Liver (tissue), 9 donors: ENCODE measurements around the gene MAN2B2. TPM values are rescaled to one million over a fixed set of nuclear protein-coding genes. Genes with fewer than 3 reads are reported as not detected.

Experiments
- DNase-seq: peaks from one replicate; pipeline ENCODE4 v3.0.0-alpha.2; 2017; ENCODE audit warnings: low spot score
- H3K27ac ChIP-seq, 2 donors: one replicate each; pipeline ENCODE4 v1.7.0; 2013; ENCODE audit warnings: inconsistent platforms in 2 of 2, low read length in 2 of 2, control low read depth in 1 of 2, low read depth in 1 of 2, mild to moderate bottlenecking in 1 of 2
- H3K27me3 ChIP-seq, 4 donors: one replicate each; pipeline versions ENCODE4 v1.6.1 to v1.7.0; 2013; ENCODE audit warnings: low read length in 3 of 4, inconsistent platforms in 1 of 4, mild to moderate bottlenecking in 1 of 4, moderate library complexity in 1 of 4; ENCODE audit not compliant: control insufficient read depth in 4 of 4, insufficient read depth in 4 of 4
- H3K36me3 ChIP-seq, 4 donors: one replicate each; pipeline versions ENCODE4 v1.6.1 to v1.7.0; 2013; ENCODE audit warnings: low read length in 3 of 4, mild to moderate bottlenecking in 3 of 4, low read depth in 1 of 4, moderate library complexity in 1 of 4; ENCODE audit not compliant: control insufficient read depth in 4 of 4, insufficient read depth in 3 of 4
- H3K4me1 ChIP-seq, 4 donors: one replicate each; pipeline versions ENCODE4 v1.6.1 to v1.7.0; 2013; ENCODE audit warnings: low read length in 3 of 4, mild to moderate bottlenecking in 3 of 4, moderate library complexity in 1 of 4; ENCODE audit not compliant: control insufficient read depth in 4 of 4, insufficient read depth in 4 of 4
- H3K4me3 ChIP-seq, 3 donors: one replicate each; pipeline versions ENCODE4 v1.6.1 to v1.7.0; 2013; ENCODE audit warnings: low read length in 3 of 3, control low read depth in 1 of 3, low read depth in 1 of 3, mild to moderate bottlenecking in 1 of 3
- H3K9ac ChIP-seq, 2 donors: one replicate each; pipeline ENCODE4 v1.7.0; 2013; ENCODE audit warnings: low read length in 2 of 2, mild to moderate bottlenecking in 2 of 2, moderate library complexity in 2 of 2, control low read depth in 1 of 2, low read depth in 1 of 2
- H3K9me3 ChIP-seq, 4 donors: one replicate each; pipeline versions ENCODE4 v1.6.1 to v1.7.0; 2013; ENCODE audit warnings: low read length in 3 of 4; ENCODE audit not compliant: control insufficient read depth in 4 of 4
- ATF3 ChIP-seq: IDR thresholded peaks from 2 replicates; pipeline ENCODE4 v1.6.1; 2016; ENCODE audit warnings: antibody characterized with exemption
- CTCF ChIP-seq: fragments of 150-350 bp; IDR thresholded peaks from 2 replicates; pipeline ENCODE4 v1.5.1; 2017; ENCODE audit warnings: improper control_type of control experiment, low read depth, low read length; ENCODE audit not compliant: missing input control
- EGR1 ChIP-seq, 2 donors: IDR thresholded peaks; 2 replicates each; pipeline ENCODE4 v1.6.1; 2016 to 2018; ENCODE audit warnings: antibody characterized with exemption in 2 of 2, low read depth in 2 of 2
- FOXA1 ChIP-seq: IDR thresholded peaks from 2 replicates; pipeline ENCODE4 v1.6.1; 2016; ENCODE audit warnings: antibody characterized with exemption
- FOXA2 ChIP-seq: IDR thresholded peaks from 2 replicates; pipeline ENCODE4 v1.6.1; 2016; ENCODE audit warnings: antibody characterized with exemption
- GABPA ChIP-seq, 2 donors: IDR thresholded peaks in 1 of 2; conservative IDR thresholded peaks in 1 of 2; 2 replicates each; pipeline ENCODE4 v1.6.1; 2016; ENCODE audit warnings: antibody characterized with exemption in 2 of 2, mild to moderate bottlenecking in 1 of 2, moderate library complexity in 1 of 2
- HNF4A ChIP-seq, 2 donors: conservative IDR thresholded peaks; 2 replicates each; pipeline ENCODE4 v1.6.1; 2016; ENCODE audit warnings: antibody characterized with exemption in 2 of 2, mild to moderate bottlenecking in 2 of 2
- HNF4G ChIP-seq: IDR thresholded peaks from 2 replicates; pipeline ENCODE4 v1.6.1; 2016; ENCODE audit warnings: antibody characterized with exemption
- JUND ChIP-seq, 2 donors: IDR thresholded peaks; 2 replicates each; pipeline ENCODE4 v1.6.1; 2016; ENCODE audit warnings: antibody characterized with exemption in 2 of 2
- NR2F2 ChIP-seq: IDR thresholded peaks from 2 replicates; pipeline ENCODE4 v1.6.1; 2016; ENCODE audit warnings: antibody characterized with exemption
- RAD21 ChIP-seq, 2 donors: IDR thresholded peaks; 2 replicates each; pipeline ENCODE4 v1.6.1; 2016; ENCODE audit warnings: antibody characterized with exemption in 2 of 2, mild to moderate bottlenecking in 2 of 2
- RXRA ChIP-seq, 2 donors: IDR thresholded peaks; 2 replicates each; pipeline ENCODE4 v1.6.1; 2017 to 2018; ENCODE audit warnings: antibody characterized with exemption in 2 of 2, mild to moderate bottlenecking in 1 of 2
- SP1 ChIP-seq: IDR thresholded peaks from 2 replicates; pipeline ENCODE4 v1.6.1; 2018; ENCODE audit warnings: antibody characterized with exemption, mild to moderate bottlenecking
- TAF1 ChIP-seq: conservative IDR thresholded peaks from 2 replicates; pipeline ENCODE4 v1.6.1; 2016; ENCODE audit warnings: antibody characterized with exemption, mild to moderate bottlenecking
- YY1 ChIP-seq: IDR thresholded peaks from 2 replicates; pipeline ENCODE4 v1.6.1; 2016; ENCODE audit warnings: antibody characterized with exemption, mild to moderate bottlenecking
- ZBTB33 ChIP-seq: IDR thresholded peaks from 2 replicates; pipeline ENCODE4 v1.6.1; 2016; ENCODE audit warnings: antibody characterized with exemption
- WGBS: extraction: QIAGEN DNeasy Blood & Tissue Kit; methylation state at CpG from one replicate; pipeline ENCODE4 v1.1.7; 2013; 5-methylcytosine and 5-hydroxymethylcytosine counted together
- polyA plus RNA-seq, 2 donors: library from polyadenylated mRNA; stranded (reverse) in 1 of 2; unstranded in 1 of 2; fragments of 200-250 nt in 1 of 2; fragments of >200 nt in 1 of 2; fragmentation: Nextera tagmentation in 1 of 2; extraction: Ambion mirVana in 1 of 2; gene quantifications; one replicate each; pipeline versions ENCODE4 v1.2.1 to v1.2.3, GENCODE V29; 2013 to 2015
- total RNA-seq, 2 donors: library from RNA; depleted of rRNA; stranded (reverse); fragments of >200 nt; gene quantifications; one replicate each; pipeline ENCODE4 v1.2.3, GENCODE V29; 2014
- TF ChIP-seq, protein P1 (sequence below): IDR thresholded peaks from 2 replicates; pipeline ENCODE4 v1.6.1; 2016; ENCODE audit warnings: antibody characterized with exemption, mild to moderate bottlenecking
- TF ChIP-seq, protein P2 (sequence below): IDR thresholded peaks from 2 replicates; pipeline ENCODE4 v1.6.1; 2016; ENCODE audit warnings: antibody characterized with exemption
- donor health status: healthy.
- donor health status: healthy.
- donor health status: healthy.
- donor health status: healthy.
- donor health status: healthy.

Gene MAN2B2
- total and polyA plus RNA-seq, 4 donors: 14.7 to 29.7 (median 22.5) TPM

DNA sequence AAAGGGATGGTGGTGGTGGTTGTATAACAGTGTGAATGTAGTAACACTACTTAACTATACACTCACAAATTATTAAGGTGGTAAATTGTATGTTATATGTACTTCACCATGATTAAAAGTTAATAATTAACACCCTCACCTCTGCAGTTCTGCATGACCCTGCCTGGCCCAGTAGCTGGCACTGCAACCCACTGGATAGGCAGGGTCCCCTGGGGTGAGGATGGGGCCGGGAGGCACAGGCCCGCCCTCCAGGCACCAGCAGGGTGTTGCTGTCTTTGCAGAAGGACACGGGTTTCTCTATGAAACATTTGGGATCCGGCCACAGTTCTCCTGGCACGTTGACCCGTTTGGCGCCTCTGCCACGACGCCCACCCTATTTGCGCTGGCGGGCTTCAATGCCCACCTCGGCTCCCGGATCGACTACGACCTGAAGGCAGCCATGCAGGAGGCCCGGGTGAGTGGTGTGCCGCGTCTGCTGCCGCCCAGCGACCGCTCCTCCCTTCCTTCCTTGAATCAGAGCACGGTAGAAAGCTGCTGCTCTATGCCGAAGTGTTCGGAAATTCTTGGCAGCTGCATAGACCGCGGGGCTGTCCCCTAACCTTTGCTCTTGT, 11.8 kb downstream of the MAN2B2 start:
- DNase-seq: no peak
- Histone ChIP-seq H3K36me3 (peaks cover 2 to 11% (median 6%) of the 10 kb centered on the region in 4 donors), H3K4me1 (peaks cover 0 to 4% (median 0%) of the 10 kb centered on the region in 4 donors), H3K27me3 (no peaks in the 10 kb centered on the region), H3K9ac (no peak overlapping the region), H3K27ac (no peak overlapping the region), H3K9me3 (no peaks in the 10 kb centered on the region), H3K4me3 (no peak overlapping the region)
- TF ChIP-seq FOXA2: no peak
- TF ChIP-seq ATF3: no peak
- TF ChIP-seq GABPA (IDR thresholded peaks at IDR 0.05 in 1 of 2, conservative IDR thresholded peaks at IDR 0.05 in 1 of 2): no peak
- TF ChIP-seq HNF4G: no peak
- no peak for TF ChIP-seq TAF1
- no peak for TF ChIP-seq HNF4A (conservative IDR thresholded peaks at IDR 0.05)
- no peak for TF ChIP-seq JUND (IDR thresholded peaks at IDR 0.05)
- TF ChIP-seq, protein P1, sequence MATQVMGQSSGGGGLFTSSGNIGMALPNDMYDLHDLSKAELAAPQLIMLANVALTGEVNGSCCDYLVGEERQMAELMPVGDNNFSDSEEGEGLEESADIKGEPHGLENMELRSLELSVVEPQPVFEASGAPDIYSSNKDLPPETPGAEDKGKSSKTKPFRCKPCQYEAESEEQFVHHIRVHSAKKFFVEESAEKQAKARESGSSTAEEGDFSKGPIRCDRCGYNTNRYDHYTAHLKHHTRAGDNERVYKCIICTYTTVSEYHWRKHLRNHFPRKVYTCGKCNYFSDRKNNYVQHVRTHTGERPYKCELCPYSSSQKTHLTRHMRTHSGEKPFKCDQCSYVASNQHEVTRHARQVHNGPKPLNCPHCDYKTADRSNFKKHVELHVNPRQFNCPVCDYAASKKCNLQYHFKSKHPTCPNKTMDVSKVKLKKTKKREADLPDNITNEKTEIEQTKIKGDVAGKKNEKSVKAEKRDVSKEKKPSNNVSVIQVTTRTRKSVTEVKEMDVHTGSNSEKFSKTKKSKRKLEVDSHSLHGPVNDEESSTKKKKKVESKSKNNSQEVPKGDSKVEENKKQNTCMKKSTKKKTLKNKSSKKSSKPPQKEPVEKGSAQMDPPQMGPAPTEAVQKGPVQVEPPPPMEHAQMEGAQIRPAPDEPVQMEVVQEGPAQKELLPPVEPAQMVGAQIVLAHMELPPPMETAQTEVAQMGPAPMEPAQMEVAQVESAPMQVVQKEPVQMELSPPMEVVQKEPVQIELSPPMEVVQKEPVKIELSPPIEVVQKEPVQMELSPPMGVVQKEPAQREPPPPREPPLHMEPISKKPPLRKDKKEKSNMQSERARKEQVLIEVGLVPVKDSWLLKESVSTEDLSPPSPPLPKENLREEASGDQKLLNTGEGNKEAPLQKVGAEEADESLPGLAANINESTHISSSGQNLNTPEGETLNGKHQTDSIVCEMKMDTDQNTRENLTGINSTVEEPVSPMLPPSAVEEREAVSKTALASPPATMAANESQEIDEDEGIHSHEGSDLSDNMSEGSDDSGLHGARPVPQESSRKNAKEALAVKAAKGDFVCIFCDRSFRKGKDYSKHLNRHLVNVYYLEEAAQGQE: no peak
- TF ChIP-seq YY1: no peak
- WGBS: 94% methylated on average over 26 of the region's 26 CpGs

DNA sequence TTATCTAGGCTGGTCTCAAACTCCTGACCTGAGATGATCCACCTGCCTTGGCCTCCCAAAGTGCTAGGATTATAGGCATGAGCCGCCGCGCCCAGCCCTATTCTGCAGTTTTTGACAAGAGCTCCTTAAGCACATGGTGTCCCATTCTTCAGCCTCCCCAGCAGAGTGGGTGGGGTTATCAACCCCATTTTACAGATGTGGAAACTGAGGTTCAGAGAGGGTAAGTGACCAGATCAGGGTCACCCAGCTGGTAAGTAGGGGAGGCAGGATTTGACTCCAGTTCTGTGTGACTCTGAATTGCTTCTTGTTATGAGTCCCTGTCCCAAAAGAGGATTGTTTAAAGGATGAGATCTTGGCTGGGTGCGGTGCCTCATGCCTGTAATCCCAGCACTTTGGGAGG, 14.5 kb downstream of the MAN2B2 start:
- Histone ChIP-seq H3K36me3 (peaks cover 5 to 12% (median 6%) of the 10 kb centered on the region in 4 donors), H3K4me1 (peaks cover 0 to 4% (median 0%) of the 10 kb centered on the region in 4 donors), H3K27me3 (no peaks in the 10 kb centered on the region), H3K9ac (no peak overlapping the region), H3K9me3 (no peaks in the 10 kb centered on the region), H3K4me3 (no peak overlapping the region), H3K27ac (no peak overlapping the region)
- 96% methylated on average over 4 of the region's 4 CpGs for WGBS
- no peak for DNase-seq
- TF ChIP-seq ZBTB33: no peak
- TF ChIP-seq ATF3: no peak
- TF ChIP-seq GABPA (IDR thresholded peaks at IDR 0.05 in 1 of 2, conservative IDR thresholded peaks at IDR 0.05 in 1 of 2): no peak
- no peak for TF ChIP-seq FOXA1
- TF ChIP-seq, protein P1: no peak
- TF ChIP-seq EGR1 (IDR thresholded peaks at IDR 0.05; ENCODE audit: low read depth in 2 of 2): no peak
- TF ChIP-seq JUND (IDR thresholded peaks at IDR 0.05): no peak
- no peak for TF ChIP-seq HNF4A (conservative IDR thresholded peaks at IDR 0.05)
- TF ChIP-seq HNF4G: no peak
- no peak for TF ChIP-seq SP1
- TF ChIP-seq, protein P2, sequence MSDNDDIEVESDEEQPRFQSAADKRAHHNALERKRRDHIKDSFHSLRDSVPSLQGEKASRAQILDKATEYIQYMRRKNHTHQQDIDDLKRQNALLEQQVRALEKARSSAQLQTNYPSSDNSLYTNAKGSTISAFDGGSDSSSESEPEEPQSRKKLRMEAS: no peak
- TF ChIP-seq TAF1: no peak
- TF ChIP-seq NR2F2: no peak
- no peak for TF ChIP-seq YY1
- TF ChIP-seq RXRA (IDR thresholded peaks at IDR 0.05): no peak
- no peak for TF ChIP-seq RAD21 (IDR thresholded peaks at IDR 0.05)
- no peak for TF ChIP-seq CTCF
- TF ChIP-seq FOXA2: no peak
